SHP77 treated with DMSO at 0.1 percent for 48 hours (cell line): Measurements from ENCODE around the gene BCL11B.

Source experiments
- DNase-seq: peaks from one replicate; lab custom pipeline; 2025; lab: John Stamatoyannopoulos, UW

BCL11B gene

DNA sequence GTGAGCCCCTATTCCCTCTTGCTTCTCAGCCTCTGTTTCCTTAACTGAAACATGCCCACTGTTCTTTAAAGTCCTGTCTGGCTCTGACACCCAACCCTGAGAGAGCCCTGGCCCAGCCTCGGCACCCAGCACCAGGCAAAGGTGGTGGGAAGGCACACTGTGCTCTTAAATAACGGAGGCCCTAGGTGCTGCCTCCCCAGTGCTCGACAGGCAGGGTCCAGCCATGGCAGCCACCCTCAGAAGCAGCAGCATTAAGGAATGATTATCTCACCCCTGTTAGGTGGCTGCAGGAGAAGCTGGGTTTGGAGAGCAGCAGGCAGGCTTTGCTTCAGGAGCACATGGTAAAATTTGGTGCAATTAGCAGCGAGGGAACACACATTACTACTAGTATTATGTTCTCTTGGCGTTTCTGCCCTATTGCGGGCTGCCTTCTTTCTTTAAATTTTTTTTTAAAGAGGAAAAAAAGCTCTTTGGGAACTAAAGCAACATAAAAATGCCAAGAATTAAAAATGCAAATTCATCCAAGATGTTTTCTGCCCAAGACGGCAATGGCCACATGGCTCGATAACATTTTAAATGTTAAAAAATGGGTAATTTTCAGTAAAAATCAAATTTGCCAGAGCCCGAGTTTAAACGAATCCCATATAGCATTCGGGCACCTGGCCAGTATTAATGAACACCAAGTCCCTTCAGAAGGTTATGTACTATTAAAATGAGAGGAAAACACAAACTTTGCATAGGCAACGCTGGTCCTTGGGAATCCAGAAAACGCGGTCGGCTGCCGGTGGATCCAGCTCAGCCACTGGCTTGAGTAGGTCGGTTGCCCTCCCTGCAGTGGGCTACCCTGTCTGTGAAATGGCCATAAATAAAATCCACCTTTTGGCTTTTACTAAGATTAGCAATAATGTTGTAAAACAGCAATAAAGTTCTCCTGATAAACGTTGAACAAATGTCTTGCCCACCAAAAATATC, 152.2 kb downstream of the BCL11B start:
- DNase-seq: no peak
